Vagina (tissue), 2 donors: ENCODE results near the gene CCDC7.

Experiments
- CTCF ChIP-seq, 3 experiments: fragments of 450-650 bp in 2 of 3; fragments of 200-600 bp in 1 of 3; sonication (generic) in 1 of 3; IDR thresholded peaks; one replicate each; pipeline ENCODE4 v1.5.1; 2017 to 2019; ENCODE audit warnings: antibody characterized with exemption in 3 of 3, mild to moderate bottlenecking in 2 of 3, moderate library complexity in 2 of 3
- POLR2A ChIP-seq, 2 donors: fragments of 450-650 bp; IDR thresholded peaks; one replicate each; pipeline ENCODE4 v1.6.1; 2017; ENCODE audit warnings: antibody characterized with exemption in 2 of 2, mild to moderate bottlenecking in 2 of 2, moderate library complexity in 2 of 2
- POLR2AphosphoS5 ChIP-seq, 2 donors: sonication (generic); formaldehyde crosslinking; IDR thresholded peaks; one replicate each; pipeline ENCODE4 v1.9.0; 2017; ENCODE audit warnings: antibody characterized with exemption in 2 of 2, mild to moderate bottlenecking in 2 of 2, low read depth in 1 of 2; ENCODE audit not compliant: insufficient read depth in 1 of 2

DNA sequence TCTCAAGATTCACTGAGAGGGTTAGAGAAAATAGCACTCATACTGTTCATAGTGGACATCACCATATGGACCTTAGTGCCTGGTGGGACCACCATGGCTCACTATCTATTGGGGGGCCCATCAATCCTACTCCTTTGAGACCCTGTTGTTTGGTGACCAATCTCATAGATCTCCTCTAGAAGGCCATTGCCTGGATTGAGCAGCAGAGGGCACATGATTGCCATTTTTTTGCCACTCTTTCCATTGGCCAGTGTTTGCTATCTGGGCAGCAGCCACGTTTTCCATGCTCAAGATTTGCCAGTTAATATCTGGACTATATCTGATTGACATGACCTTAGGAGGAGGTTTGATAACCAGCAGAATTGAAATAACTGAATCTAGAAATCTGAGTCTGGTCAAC is 267.6 kb downstream of the CCDC7 start:
- TF ChIP-seq CTCF (IDR thresholded peaks at IDR 0.05) (no peak), POLR2A (IDR thresholded peaks at IDR 0.05) (no peak), POLR2AphosphoS5 (IDR thresholded peaks at IDR 0.05; ENCODE audit: insufficient read depth in 1 of 2, low read depth in 1 of 2) (no peak)
